K562 (cell line): ENCODE results near the gene PLPP1. TPM values are rescaled to one million over a fixed set of nuclear protein-coding genes. Genes with fewer than 3 reads are reported as not detected.

Experiments used
- ATAC-seq: fragments of 200-7000 bp; cut with Tn5 transposase; 3 replicates; pipeline ENCODE4 v1.9.1; 2020; ENCODE audit warnings: moderate library complexity
- BruUV-seq: library from RNA; stranded (reverse); fragments of 400-500 nt; replicated peaks from 2 replicates; lab custom pipeline; 2021; lab: Mats Ljungman, UMichigan
- CTCF ChIA-PET: fragments of 300-600 bp; formaldehyde crosslinking; extraction: SDS; loops from one replicate; lab custom pipeline; 2021; ENCODE audit warnings: low intra/inter-chr PET ratio; lab: Yijun Ruan, JAX
- POLR2A ChIA-PET: fragments of 300-600, 350-650 bp; sonication (Branson Sonifier 250); formaldehyde crosslinking; extraction: SDS; loops from one replicate; lab custom pipeline; 2021; ENCODE audit warnings: antibody characterized with exemption, inconsistent platforms; lab: Yijun Ruan, JAX
- DNase-seq, 4 experiments: peaks; one replicate each; pipeline versions ENCODE4 v3.0.0 to v3.0.0-alpha.2; 2011 to 2018; ENCODE audit warnings: low spot score in 3 of 4, mixed read lengths in 3 of 4; ENCODE audit errors: extremely low read depth in 1 of 4
- FAIRE-seq: peaks from 2 replicates; lab custom pipeline; 2011; peaks lifted over from hg19 to GRCh38; lab: Jason Lieb, UNC
- H2AFZ ChIP-seq: 2 replicates; pipeline ENCODE4 v1.6.0; 2011; ENCODE audit warnings: low read depth, low read length, control low read depth, inconsistent platforms
- H3K27ac ChIP-seq: fragments of 200-600 bp; 3 replicates; pipeline ENCODE4 v1.8.0; 2011; ENCODE audit warnings: low read depth, mild to moderate bottlenecking, control low read depth, inconsistent platforms, low read length, moderate library complexity, mixed read lengths; ENCODE audit errors: extremely low read depth
- H3K27me3 ChIP-seq, 2 experiments: fragments of 300-600 bp in 1 of 2; 2 replicates in 1 of 2; 3 replicates in 1 of 2; pipeline versions ENCODE4 v1.6.0 to v1.8.0; 2011; ENCODE audit warnings: inconsistent platforms in 2 of 2, low read length in 2 of 2, mild to moderate bottlenecking in 1 of 2, mixed read lengths in 1 of 2, moderate library complexity in 1 of 2; ENCODE audit not compliant: control insufficient read depth in 2 of 2, insufficient read depth in 2 of 2
- H3K36me3 ChIP-seq: fragments of 300-600 bp; 3 replicates; pipeline ENCODE4 v1.8.0; 2011; ENCODE audit warnings: mild to moderate bottlenecking, low read length, inconsistent platforms; ENCODE audit not compliant: control insufficient read depth, insufficient read depth
- H3K4me1 ChIP-seq, 2 experiments: fragments of 200-600 bp in 1 of 2; replicated peaks in 1 of 2; 2 replicates in 1 of 2; 3 replicates in 1 of 2; pipeline versions ENCODE4 v1.5.1 to v1.8.0; 2011; ENCODE audit warnings: inconsistent platforms in 2 of 2, low read length in 2 of 2, mild to moderate bottlenecking in 1 of 2, mixed read lengths in 1 of 2, moderate library complexity in 1 of 2; ENCODE audit not compliant: control insufficient read depth in 2 of 2, insufficient read depth in 2 of 2
- H3K4me2 ChIP-seq: 2 replicates; pipeline ENCODE4 v1.6.1; 2011; ENCODE audit warnings: low read length, control low read depth, inconsistent platforms, mixed read lengths; ENCODE audit not compliant: insufficient read depth
- H3K4me3 ChIP-seq: fragments of 200-600 bp; sonication (generic), shearing (Covaris generic); 2 replicates; pipeline ENCODE4 v1.5.1; 2016; ENCODE audit warnings: control low read depth, inconsistent platforms
- H3K79me2 ChIP-seq: fragments of 200-600 bp; 3 replicates; pipeline ENCODE4 v1.8.0; 2011; ENCODE audit warnings: low read length, inconsistent platforms; ENCODE audit not compliant: control insufficient read depth, insufficient read depth
- H3K9ac ChIP-seq, 2 experiments: 2 replicates each; pipeline versions ENCODE4 v1.6.0 to v1.6.1; 2011; ENCODE audit warnings: low read depth in 2 of 2, low read length in 2 of 2, control low read depth in 1 of 2, inconsistent platforms in 1 of 2, mild to moderate bottlenecking in 1 of 2, mixed read lengths in 1 of 2; ENCODE audit not compliant: insufficient read depth in 1 of 2
- H3K9me1 ChIP-seq: one replicate; pipeline ENCODE4 v1.6.0; 2011; ENCODE audit warnings: inconsistent platforms, mild to moderate bottlenecking, low read length, moderate library complexity; ENCODE audit not compliant: control insufficient read depth, insufficient read depth
- H3K9me3 ChIP-seq: replicated peaks from 2 replicates; pipeline ENCODE4 v1.5.1; 2011; ENCODE audit warnings: low read depth, low read length, inconsistent platforms; ENCODE audit not compliant: control insufficient read depth, insufficient read depth
- H4K20me1 ChIP-seq: replicated peaks from 2 replicates; pipeline ENCODE4 v1.6.1; 2011; ENCODE audit warnings: low read length, inconsistent platforms, mixed read lengths; ENCODE audit not compliant: control insufficient read depth, insufficient read depth
- BCL6 ChIP-seq: fragments of 250-450 bp; sonication (Bioruptor Pico); IDR thresholded peaks from 2 replicates; pipeline ENCODE4 v1.4.0; 2020
- CEBPB ChIP-seq: fragments of 450-650 bp; IDR thresholded peaks from 2 replicates; pipeline ENCODE4 v1.6.1; 2016; ENCODE audit warnings: missing genetic modification characterization, missing compliant biosample characterization
- CTCF ChIP-seq, 3 experiments: IDR thresholded peaks in 2 of 3; conservative IDR thresholded peaks in 1 of 3; 2 replicates each; pipeline ENCODE4 v1.5.1; 2011 to 2012; ENCODE audit warnings: low read length in 3 of 3, mild to moderate bottlenecking in 3 of 3, control low read depth in 2 of 3, improper control_type of control experiment in 1 of 3, inconsistent platforms in 1 of 3, low read depth in 1 of 3, mixed read lengths in 1 of 3, moderate library complexity in 1 of 3; ENCODE audit not compliant: insufficient read depth in 2 of 3
- DDX20 ChIP-seq: fragments of 450-650 bp; IDR thresholded peaks from 2 replicates; pipeline ENCODE4 v1.6.1; 2016; ENCODE audit warnings: missing genetic modification characterization, low read depth, mild to moderate bottlenecking, missing compliant biosample characterization, moderate library complexity
- NCOA2 ChIP-seq, 2 experiments: fragments of 450-650 bp; IDR thresholded peaks; 2 replicates each; pipeline ENCODE4 v1.6.1; 2018; ENCODE audit warnings: mild to moderate bottlenecking in 2 of 2, moderate library complexity in 1 of 2; ENCODE audit not compliant: partially characterized antibody in 2 of 2
- RFX7 ChIP-seq: fragments of 250-450 bp; sonication (Bioruptor Pico); IDR thresholded peaks from 2 replicates; pipeline ENCODE4 v1.5.1; 2021; ENCODE audit warnings: mild to moderate bottlenecking
- SETDB1 ChIP-seq: IDR thresholded peaks from one replicate; pipeline ENCODE4 v1.6.1; 2012; ENCODE audit warnings: low read length, control low read depth, inconsistent platforms
- ZNF121 ChIP-seq: sonication (generic); formaldehyde crosslinking; conservative IDR thresholded peaks from 2 replicates; pipeline ENCODE4 v1.8.0; 2022; ENCODE audit warnings: missing genetic modification reagents
- ZNF408 ChIP-seq: fragments of 250-450 bp; sonication (Bioruptor Pico); IDR thresholded peaks from 2 replicates; pipeline ENCODE4 v1.4.0; 2020; ENCODE audit warnings: low read depth, mild to moderate bottlenecking, moderate library complexity
- WGBS: fragments of 100-300 bp; shearing (Covaris generic); methylation state at CpG from one replicate; pipeline ENCODE4 v1.1.6; 2016; ENCODE audit warnings: low coverage, mixed read lengths; ENCODE audit not compliant: insufficient coverage; ENCODE audit errors: missing lambda C conversion rate; 5-methylcytosine and 5-hydroxymethylcytosine counted together
- in situ Hi-C: fragments of 300-500 bp; cut with MboI; formaldehyde crosslinking; loops from 4 replicates; pipeline ENCODE4 v1.15.0; 2018; ENCODE audit warnings: inconsistent platforms, mixed read lengths
- intact Hi-C: fragments of 100-400 bp; cut with micrococcal nuclease; formaldehyde crosslinking; loops from 2 replicates; pipeline ENCODE4 v1.14.2; 2022
- polyA plus RNA-seq, 8 experiments: library from polyadenylated mRNA; depleted of rRNA in 4 of 8; stranded (reverse) in 5 of 8; unstranded in 3 of 8; fragments of >200 nt; fragmentation: Nextera tagmentation in 2 of 8; fragmentation: Illumina TruSeq in 1 of 8; extraction: Ambion mirVana in 2 of 8; extraction: Trizol in 1 of 8; gene quantifications; 2 replicates each; pipeline versions ENCODE4 v1.2.1 to v1.2.3, GENCODE V29; 2011 to 2014; ENCODE audit warnings: inconsistent platforms in 1 of 8, missing spikeins in 1 of 8
- total RNA-seq, 7 experiments: library from RNA; depleted of rRNA in 6 of 7; stranded (reverse); fragments of >200 nt in 6 of 7; fragmentation: Illumina TruSeq in 2 of 7; extraction: Trizol in 2 of 7; gene quantifications; 2 replicates each; pipeline versions ENCODE4 v1.2.1 to v1.2.3, GENCODE V29; 2011 to 2021; ENCODE audit warnings: low replicate concordance in 1 of 7

Gene PLPP1
- total and polyA plus RNA-seq, 9 of the 15 experiments (the other 6 are each of a cell fraction or from before 2014, with no cell fraction given) = 0.04 to 0.24 (median 0.04) TPM; not detected in 6

DNA sequence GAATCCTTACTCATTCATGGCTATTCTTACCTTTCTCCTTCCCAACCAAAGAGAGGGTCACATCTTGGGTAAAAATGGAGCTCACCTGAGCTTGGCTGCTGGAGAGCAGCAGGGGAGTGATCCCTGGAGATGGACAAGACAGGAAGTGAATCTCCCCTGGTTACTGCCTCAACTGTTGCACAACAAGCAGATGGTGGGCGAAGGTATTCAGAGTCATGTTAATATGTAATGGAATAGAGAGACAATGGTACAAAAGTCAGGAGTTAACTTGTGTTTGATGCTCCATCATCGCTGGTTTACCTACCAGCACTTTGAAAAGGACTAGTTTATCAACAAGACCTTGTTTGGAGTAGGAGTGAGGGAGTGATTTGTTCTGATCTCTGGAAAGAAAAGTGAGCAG is 13.0 kb upstream of the PLPP1 start:
- Histone ChIP-seq H3K4me3 (no peak overlapping the region), H3K9me3 (no peaks in the 10 kb centered on the region), H4K20me1 (no peaks in the 10 kb centered on the region), H2AFZ (no peak overlapping the region), H3K9me1 (no peaks in the 10 kb centered on the region), H3K36me3 (no peaks in the 10 kb centered on the region), H3K27me3 (peaks cover 11 to 17% of the 10 kb centered on the region in 2 experiments), H3K4me1 (peaks cover 0 to 3% of the 10 kb centered on the region in 2 experiments; a peak in 1 of 5 replicates), H3K27ac (no peak overlapping the region), H3K4me2 (no peak overlapping the region), H3K9ac (no peak overlapping the region), H3K79me2 (no peaks in the 10 kb centered on the region)
- TF ChIP-seq ZNF121 (CRISPR knock-in tag) = no peak
- no peak for TF ChIP-seq NCOA2 (IDR thresholded peaks at IDR 0.05; ENCODE audit: partially characterized antibody in 2 of 2)
- peak; percentile 32; the same call in 1 of the 2 replicates for TF ChIP-seq CEBPB (tag)
- no peak for TF ChIP-seq SETDB1
- no peak for TF ChIP-seq RFX7 (CRISPR knock-in tag)
- no peak for TF ChIP-seq BCL6 (CRISPR knock-in tag)
- TF ChIP-seq ZNF408 (CRISPR knock-in tag) = no peak
- intact Hi-C loops = no loop called here
- ChIA-PET CTCF (no interaction called here), POLR2A (no interaction called here)
- 4% methylated on average over 2 of the region's 2 CpGs for WGBS
- ATAC-seq (no peak), DNase-seq (no peak), FAIRE-seq (no peak)
- in situ Hi-C loops = no loop called here
- no TSS peak for BruUV-seq

DNA sequence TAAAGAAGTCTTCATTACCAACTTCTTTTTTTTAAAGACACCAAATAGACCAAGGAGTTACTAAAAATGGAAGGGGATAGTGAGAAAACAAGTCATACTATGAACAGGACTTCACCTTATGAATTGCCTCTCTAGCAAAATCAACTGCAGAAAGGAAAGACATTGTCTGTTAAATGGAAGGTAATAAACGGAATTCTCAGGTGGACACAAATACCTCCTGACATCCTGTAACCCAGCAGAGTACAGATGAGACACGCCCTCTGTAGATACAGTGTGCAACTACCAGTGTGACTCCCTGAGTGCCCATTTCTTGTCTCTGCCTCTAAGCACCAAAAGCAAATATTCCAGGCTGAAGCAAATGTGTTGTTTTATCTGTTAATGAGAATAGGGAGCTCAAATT is 12.2 kb upstream of the PLPP1 start:
- intact Hi-C loops (no loop called here), in situ Hi-C loops (no loop called here)
- Histone ChIP-seq H3K9me1 (no peaks in the 10 kb centered on the region), H4K20me1 (no peaks in the 10 kb centered on the region), H3K4me1 (no peaks in the 10 kb centered on the region), H3K4me3 (no peak overlapping the region), H3K9me3 (no peaks in the 10 kb centered on the region), H2AFZ (no peak overlapping the region), H3K79me2 (no peaks in the 10 kb centered on the region), H3K36me3 (no peaks in the 10 kb centered on the region), H3K27me3 (peaks cover 8 to 17% of the 10 kb centered on the region in 2 experiments), H3K9ac (no peak overlapping the region), H3K4me2 (0 out of 2 replicates have a peak overlapping the region, but pooled peaks have one; percentile 4), H3K27ac (no peak overlapping the region)
- 0% methylated on average over 2 of the region's 2 CpGs for WGBS
- no peak for DNase-seq
- TF ChIP-seq CTCF (IDR thresholded peaks at IDR 0.05 in 2 of 3, conservative IDR thresholded peaks at IDR 0.05 in 1 of 3; ENCODE audit: insufficient read depth in 2 of 3, low read depth in 1 of 3, low read length in 3 of 3) = 0 out of 6 replicates have a peak, but pooled peaks of 2 of the 3 experiments have one; percentile 9 to 10
- TF ChIP-seq DDX20 = no peak
- FAIRE-seq = peak; percentile 80
- CTCF ChIA-PET = no interaction called here
- POLR2A ChIA-PET = interaction anchor here (0.7 kb wide), 1 partner anchor 147 kb away, joined by 3 read pairs; no protein-coding TSS in a partner anchor
- peak; percentile 82 for ATAC-seq
- BruUV-seq = no TSS peak
